ENCODE measurements around the gene EPHA8.

- no peak for TF ChIP-seq POLR2AphosphoS5 (IDR thresholded peaks at IDR 0.05; ENCODE audit: low read depth, low read length)
- no peak for TF ChIP-seq EZH2phosphoT487 (IDR thresholded peaks at IDR 0.05; ENCODE audit: borderline replicate concordance, low read depth)
- TF ChIP-seq RAD21 (IDR thresholded peaks at IDR 0.05; ENCODE audit: low read length): no peak
- TF ChIP-seq REST (IDR thresholded peaks at IDR 0.05; ENCODE audit: low read depth, low read length): no peak
- no peak for TF ChIP-seq RXRA (IDR thresholded peaks at IDR 0.05; ENCODE audit: borderline replicate concordance, low read depth)
- TF ChIP-seq CTCF (IDR thresholded peaks at IDR 0.05): no peak
- no peak for TF ChIP-seq SIN3A (IDR thresholded peaks at IDR 0.05; ENCODE audit: borderline replicate concordance, low read depth, low read length)
- no peak for TF ChIP-seq MEF2A (IDR thresholded peaks at IDR 0.05; ENCODE audit: borderline replicate concordance, low read depth)
- no peak for TF ChIP-seq TCF12 (IDR thresholded peaks at IDR 0.05)
Measured at GRCh38 chr1:22608361-22608760, 45.1 kb downstream of the EPHA8 start.

All from SK-N-SH (cell line).